ENCODE measurements around the gene CDK9.

DNA sequence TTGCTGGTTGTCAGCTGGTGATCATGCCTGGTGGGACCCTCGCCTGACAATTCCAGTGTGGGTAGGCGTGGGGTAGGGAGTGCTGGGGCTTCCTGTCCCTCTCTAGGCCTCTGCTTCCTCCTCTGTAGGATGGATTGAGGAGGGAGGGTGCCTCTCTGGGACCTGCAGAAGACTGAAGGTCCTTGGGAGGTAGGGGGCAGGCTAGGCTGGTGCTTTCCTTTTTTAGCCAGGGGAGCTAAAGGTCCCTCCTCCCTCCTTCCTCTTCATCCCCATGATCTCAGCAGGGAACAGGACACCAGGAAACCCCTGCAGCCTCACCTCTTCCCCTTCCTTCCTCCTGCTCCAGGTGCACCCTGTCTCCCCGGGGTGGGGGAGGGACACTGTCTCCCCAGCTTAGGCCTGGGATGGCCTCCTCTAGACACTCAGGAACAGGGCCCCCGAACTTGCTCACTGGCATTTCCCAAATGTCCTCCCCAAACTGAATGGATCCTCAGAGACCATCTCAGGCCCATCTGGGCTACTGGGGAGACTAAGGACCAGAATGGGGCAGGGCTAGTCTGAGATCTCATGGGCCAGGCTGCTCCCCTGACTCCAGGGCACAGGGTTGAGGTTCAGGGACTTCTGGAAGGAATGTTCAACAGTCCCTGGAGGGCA lies 15.8 kb upstream of the CDK9 start:
- TF ChIP-seq CSDC2 (CRISPR knock-in tag; IDR thresholded peaks at IDR 0.05) = no peak
- no peak for TF ChIP-seq ZFP30 (CRISPR knock-in tag; IDR thresholded peaks at IDR 0.05)
- TF ChIP-seq SNAI2 (CRISPR knock-in tag; IDR thresholded peaks at IDR 0.05) = no peak
- TF ChIP-seq, protein P1, sequence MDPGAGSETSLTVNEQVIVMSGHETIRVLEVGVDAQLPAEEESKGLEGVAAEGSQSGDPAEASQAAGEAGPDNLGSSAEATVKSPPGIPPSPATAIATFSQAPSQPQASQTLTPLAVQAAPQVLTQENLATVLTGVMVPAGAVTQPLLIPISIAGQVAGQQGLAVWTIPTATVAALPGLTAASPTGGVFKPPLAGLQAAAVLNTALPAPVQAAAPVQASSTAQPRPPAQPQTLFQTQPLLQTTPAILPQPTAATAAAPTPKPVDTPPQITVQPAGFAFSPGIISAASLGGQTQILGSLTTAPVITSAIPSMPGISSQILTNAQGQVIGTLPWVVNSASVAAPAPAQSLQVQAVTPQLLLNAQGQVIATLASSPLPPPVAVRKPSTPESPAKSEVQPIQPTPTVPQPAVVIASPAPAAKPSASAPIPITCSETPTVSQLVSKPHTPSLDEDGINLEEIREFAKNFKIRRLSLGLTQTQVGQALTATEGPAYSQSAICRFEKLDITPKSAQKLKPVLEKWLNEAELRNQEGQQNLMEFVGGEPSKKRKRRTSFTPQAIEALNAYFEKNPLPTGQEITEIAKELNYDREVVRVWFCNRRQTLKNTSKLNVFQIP (CRISPR knock-in tag; IDR thresholded peaks at IDR 0.05; ENCODE audit: borderline replicate concordance, low read depth) = no peak
- TF ChIP-seq, protein P2, sequence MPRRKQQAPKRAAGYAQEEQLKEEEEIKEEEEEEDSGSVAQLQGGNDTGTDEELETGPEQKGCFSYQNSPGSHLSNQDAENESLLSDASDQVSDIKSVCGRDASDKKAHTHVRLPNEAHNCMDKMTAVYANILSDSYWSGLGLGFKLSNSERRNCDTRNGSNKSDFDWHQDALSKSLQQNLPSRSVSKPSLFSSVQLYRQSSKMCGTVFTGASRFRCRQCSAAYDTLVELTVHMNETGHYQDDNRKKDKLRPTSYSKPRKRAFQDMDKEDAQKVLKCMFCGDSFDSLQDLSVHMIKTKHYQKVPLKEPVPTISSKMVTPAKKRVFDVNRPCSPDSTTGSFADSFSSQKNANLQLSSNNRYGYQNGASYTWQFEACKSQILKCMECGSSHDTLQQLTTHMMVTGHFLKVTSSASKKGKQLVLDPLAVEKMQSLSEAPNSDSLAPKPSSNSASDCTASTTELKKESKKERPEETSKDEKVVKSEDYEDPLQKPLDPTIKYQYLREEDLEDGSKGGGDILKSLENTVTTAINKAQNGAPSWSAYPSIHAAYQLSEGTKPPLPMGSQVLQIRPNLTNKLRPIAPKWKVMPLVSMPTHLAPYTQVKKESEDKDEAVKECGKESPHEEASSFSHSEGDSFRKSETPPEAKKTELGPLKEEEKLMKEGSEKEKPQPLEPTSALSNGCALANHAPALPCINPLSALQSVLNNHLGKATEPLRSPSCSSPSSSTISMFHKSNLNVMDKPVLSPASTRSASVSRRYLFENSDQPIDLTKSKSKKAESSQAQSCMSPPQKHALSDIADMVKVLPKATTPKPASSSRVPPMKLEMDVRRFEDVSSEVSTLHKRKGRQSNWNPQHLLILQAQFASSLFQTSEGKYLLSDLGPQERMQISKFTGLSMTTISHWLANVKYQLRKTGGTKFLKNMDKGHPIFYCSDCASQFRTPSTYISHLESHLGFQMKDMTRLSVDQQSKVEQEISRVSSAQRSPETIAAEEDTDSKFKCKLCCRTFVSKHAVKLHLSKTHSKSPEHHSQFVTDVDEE (CRISPR knock-in tag; IDR thresholded peaks at IDR 0.05) = no peak

All from SK-N-SH treated with all-trans-retinoic acid at 6 μM for 48 hours (cell line).